Measurements from ENCODE around the gene TRIM34. TPM values are rescaled to one million over a fixed set of nuclear protein-coding genes. Genes with fewer than 3 reads are reported as not detected.
A peak's percentile ranks its signal among the peaks of the same experiment; 100 is the strongest.
"Not testable (repeated sequence)": the region's sequence is repeated elsewhere in the genome, so short reads cannot be mapped to it uniquely, and the experiment has no call there.

TRIM34 gene
- total RNA-seq, 1 donor from 2014 or later, result 4.9 TPM

GRCh38 chr11:5591613-5592012 is 33.2 kb upstream of the TRIM34 start:
- no peak for DNase-seq (ENCODE audit: low read depth)
- no peak overlapping the region for H3K4me3 ChIP-seq (ENCODE audit: low read depth, low read length)
- TF ChIP-seq, protein P1, sequence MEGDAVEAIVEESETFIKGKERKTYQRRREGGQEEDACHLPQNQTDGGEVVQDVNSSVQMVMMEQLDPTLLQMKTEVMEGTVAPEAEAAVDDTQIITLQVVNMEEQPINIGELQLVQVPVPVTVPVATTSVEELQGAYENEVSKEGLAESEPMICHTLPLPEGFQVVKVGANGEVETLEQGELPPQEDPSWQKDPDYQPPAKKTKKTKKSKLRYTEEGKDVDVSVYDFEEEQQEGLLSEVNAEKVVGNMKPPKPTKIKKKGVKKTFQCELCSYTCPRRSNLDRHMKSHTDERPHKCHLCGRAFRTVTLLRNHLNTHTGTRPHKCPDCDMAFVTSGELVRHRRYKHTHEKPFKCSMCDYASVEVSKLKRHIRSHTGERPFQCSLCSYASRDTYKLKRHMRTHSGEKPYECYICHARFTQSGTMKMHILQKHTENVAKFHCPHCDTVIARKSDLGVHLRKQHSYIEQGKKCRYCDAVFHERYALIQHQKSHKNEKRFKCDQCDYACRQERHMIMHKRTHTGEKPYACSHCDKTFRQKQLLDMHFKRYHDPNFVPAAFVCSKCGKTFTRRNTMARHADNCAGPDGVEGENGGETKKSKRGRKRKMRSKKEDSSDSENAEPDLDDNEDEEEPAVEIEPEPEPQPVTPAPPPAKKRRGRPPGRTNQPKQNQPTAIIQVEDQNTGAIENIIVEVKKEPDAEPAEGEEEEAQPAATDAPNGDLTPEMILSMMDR (IDR thresholded peaks at IDR 0.05; ENCODE audit: insufficient read depth, low read length, poor library complexity, severe bottlenecking), result no peak
- H3K27me3 ChIP-seq (ENCODE audit: control insufficient read depth, insufficient read depth, low read length), result no peaks in the 10 kb centered on the region
- no peaks in the 10 kb centered on the region for H3K36me3 ChIP-seq (ENCODE audit: control insufficient read depth, insufficient read depth, low read length)

- no peaks in the 10 kb centered on the region for H3K36me3 ChIP-seq (ENCODE audit: control insufficient read depth, insufficient read depth, low read length)
- H3K4me3 ChIP-seq (ENCODE audit: low read depth, low read length), result no peak overlapping the region
- H3K27me3 ChIP-seq (ENCODE audit: control insufficient read depth, insufficient read depth, low read length), result no peaks in the 10 kb centered on the region
- DNase-seq (ENCODE audit: low read depth), result no peak
- TF ChIP-seq, protein P1 (IDR thresholded peaks at IDR 0.05; ENCODE audit: insufficient read depth, low read length, poor library complexity, severe bottlenecking), result no peak
These were observed 32.2 kb upstream of the TRIM34 start for GRCh38 chr11:5592615-5593014.

DNA sequence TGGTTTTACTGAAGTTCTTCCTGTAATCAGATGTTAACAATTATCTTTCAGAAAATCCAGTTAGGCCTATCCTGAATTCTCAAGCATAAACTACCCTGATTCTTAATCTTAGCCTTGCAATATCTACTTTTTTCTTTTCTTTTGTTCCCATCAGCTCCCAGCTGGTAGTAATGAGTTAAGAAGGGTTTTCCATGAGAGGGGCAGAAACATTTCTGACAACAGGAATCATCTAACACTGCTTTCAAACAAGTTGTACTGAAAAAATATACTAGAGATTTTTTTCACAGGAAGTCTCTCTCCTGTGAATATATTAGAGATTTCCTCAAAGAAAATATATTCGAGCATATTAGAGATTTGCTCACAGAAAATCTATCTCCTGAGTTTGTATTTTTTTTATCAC is 31.7 kb upstream of the TRIM34 start:
- no peak for DNase-seq (ENCODE audit: low read depth)
- Histone ChIP-seq H3K4me3 (ENCODE audit: low read depth, low read length) (no peak overlapping the region), H3K36me3 (ENCODE audit: control insufficient read depth, insufficient read depth, low read length) (no peaks in the 10 kb centered on the region), H3K27me3 (ENCODE audit: control insufficient read depth, insufficient read depth, low read length) (no peaks in the 10 kb centered on the region)
- TF ChIP-seq, protein P1 (IDR thresholded peaks at IDR 0.05; ENCODE audit: insufficient read depth, low read length, poor library complexity, severe bottlenecking), result no peak

DNA sequence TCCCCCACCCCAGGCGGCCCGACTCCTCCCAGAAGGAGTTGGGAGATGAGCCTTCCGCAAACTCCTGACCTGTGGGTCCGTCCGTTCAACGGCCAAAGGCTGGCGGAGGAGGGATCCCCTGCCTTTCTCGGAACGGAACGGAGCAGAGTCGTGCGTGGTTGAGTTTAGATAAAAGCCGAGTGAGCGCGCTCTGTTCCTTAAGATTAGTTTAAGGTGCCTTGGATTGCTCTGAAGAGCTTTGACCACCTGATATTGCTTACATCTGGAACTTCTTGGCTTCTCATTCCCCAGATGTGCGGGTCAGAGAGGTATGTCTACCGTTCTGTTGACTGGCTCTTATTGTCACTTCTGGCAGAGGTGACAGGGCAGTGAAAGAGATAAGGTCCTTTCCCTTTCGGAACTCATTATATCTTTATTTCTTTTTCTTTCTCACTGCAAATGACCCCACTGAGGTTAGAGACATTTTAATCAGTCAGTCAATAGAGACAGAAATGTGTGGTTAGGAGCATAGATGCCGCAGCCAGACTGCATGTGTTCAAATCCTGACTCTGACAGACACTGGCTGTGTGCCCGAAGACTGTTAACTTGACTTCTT is 28.1 kb upstream of the TRIM34 start, which contains the start of gene TRIM6:
Gene TRIM6, plus strand, starts transcription at position 31 of the 595 bp plus-strand sequence. Its CDS starts 261 bp downstream, at position 292.
- peak within 1 kb of the TSS; percentile 49 for H3K4me3 ChIP-seq (ENCODE audit: low read depth, low read length)
- no peaks in the 10 kb centered on the region for H3K36me3 ChIP-seq (ENCODE audit: control insufficient read depth, insufficient read depth, low read length)
- H3K27me3 ChIP-seq (ENCODE audit: control insufficient read depth, insufficient read depth, low read length), result no peaks in the 10 kb centered on the region
- no peak for DNase-seq (ENCODE audit: low read depth)
- TF ChIP-seq, protein P1 (IDR thresholded peaks at IDR 0.05; ENCODE audit: insufficient read depth, low read length, poor library complexity, severe bottlenecking), result no peak

- Histone ChIP-seq H3K4me3 (ENCODE audit: low read depth, low read length) (no peak overlapping the region), H3K27me3 (ENCODE audit: control insufficient read depth, insufficient read depth, low read length) (no peaks in the 10 kb centered on the region), H3K36me3 (ENCODE audit: control insufficient read depth, insufficient read depth, low read length) (no peaks in the 10 kb centered on the region)
- no peak for DNase-seq (ENCODE audit: low read depth)
- TF ChIP-seq, protein P1 (IDR thresholded peaks at IDR 0.05; ENCODE audit: insufficient read depth, low read length, poor library complexity, severe bottlenecking), result no peak
These were observed 26.8 kb upstream of the TRIM34 start for GRCh38 chr11:5597953-5598352.

DNA sequence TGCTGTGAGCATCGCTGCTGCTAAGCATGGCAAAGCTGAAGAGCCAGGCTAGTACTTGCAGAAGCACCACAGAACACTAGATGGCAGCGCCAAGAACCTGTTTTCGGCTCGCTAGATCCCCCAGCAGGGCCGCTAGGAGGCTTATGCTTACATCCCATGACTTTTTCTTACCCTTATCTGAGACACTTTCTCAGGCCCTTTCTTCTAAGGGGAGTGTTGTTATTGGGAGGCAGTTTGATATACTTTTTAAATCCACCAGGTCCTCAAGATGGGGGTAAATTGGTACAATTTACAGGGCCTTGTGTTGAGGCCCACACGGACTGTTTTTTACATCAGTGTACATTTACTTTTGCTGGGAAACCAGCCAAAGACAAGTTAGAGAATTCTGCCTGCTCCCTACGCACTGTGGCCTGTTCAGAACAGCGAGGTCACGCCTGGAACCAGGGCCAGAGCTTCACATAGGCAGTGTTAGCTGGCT is 24.4 kb upstream of the TRIM34 start:
- peak; percentile 52 for DNase-seq (ENCODE audit: low read depth)

DNA sequence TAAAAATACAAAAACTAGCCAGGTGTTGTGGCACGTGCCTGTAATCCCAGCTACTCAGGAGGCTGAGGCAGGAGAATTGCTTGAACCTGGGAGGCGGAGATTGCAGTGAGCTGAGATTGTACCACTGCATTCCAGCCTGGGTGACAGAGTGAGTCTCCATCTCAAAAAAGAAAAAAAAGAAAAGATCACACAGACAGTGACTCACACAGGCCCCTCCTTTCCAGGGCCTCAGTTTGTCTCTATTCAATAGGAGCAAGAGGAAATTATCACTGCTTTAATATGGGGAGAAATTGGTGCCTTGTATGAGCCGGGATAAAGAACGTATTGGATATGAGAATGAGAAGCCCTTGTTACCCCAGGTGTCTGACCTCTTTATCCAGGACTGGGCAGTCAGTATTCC is 22.0 kb upstream of the TRIM34 start:
- not testable (repeated sequence) for H3K27me3 ChIP-seq (ENCODE audit: control insufficient read depth, insufficient read depth, low read length); H3K4me3 ChIP-seq (ENCODE audit: low read depth, low read length); DNase-seq (ENCODE audit: low read depth); H3K36me3 ChIP-seq (ENCODE audit: control insufficient read depth, insufficient read depth, low read length)

More for the DNA sequence above, 24.4 kb upstream of the TRIM34 start:
- Histone ChIP-seq H3K27me3 (ENCODE audit: control insufficient read depth, insufficient read depth, low read length) (no peaks in the 10 kb centered on the region), H3K4me3 (ENCODE audit: low read depth, low read length) (no peak overlapping the region), H3K36me3 (ENCODE audit: control insufficient read depth, insufficient read depth, low read length) (no peaks in the 10 kb centered on the region)
- TF ChIP-seq, protein P1 (IDR thresholded peaks at IDR 0.05; ENCODE audit: insufficient read depth, low read length, poor library complexity, severe bottlenecking), result peak; percentile 93

Data from kidney epithelial cell (primary cell).